ENCODE measurements around the gene CCND1.

The CCND1 gene

GRCh38 chr11:69658626-69659450, 17.9 kb downstream of the CCND1 start:
- no peaks in the 10 kb centered on the region for H4K20me1 ChIP-seq (ENCODE audit: insufficient read depth)
- no peaks in the 10 kb centered on the region for H3K36me3 ChIP-seq (ENCODE audit: insufficient read depth)
- H3K9ac ChIP-seq = no peak overlapping the region
- no peak overlapping the region for H2AFZ ChIP-seq (ENCODE audit: low read depth)
- H3K4me1 ChIP-seq (ENCODE audit: low read depth, poor library complexity, severe bottlenecking) = no peaks in the 10 kb centered on the region
- no peak overlapping the region for H3K4me3 ChIP-seq (IDR thresholded peaks at IDR 0.05; ENCODE audit: insufficient read depth, low read depth, low read length)
- peaks cover 3% of the 10 kb centered on the region; the same call in 1 of the 2 replicates for H3K27me3 ChIP-seq (ENCODE audit: insufficient read depth, low read depth)
- H3K79me2 ChIP-seq (ENCODE audit: insufficient read depth, low read depth) = no peaks in the 10 kb centered on the region
- no peak overlapping the region for H3K4me2 ChIP-seq
- TF ChIP-seq, protein P1, sequence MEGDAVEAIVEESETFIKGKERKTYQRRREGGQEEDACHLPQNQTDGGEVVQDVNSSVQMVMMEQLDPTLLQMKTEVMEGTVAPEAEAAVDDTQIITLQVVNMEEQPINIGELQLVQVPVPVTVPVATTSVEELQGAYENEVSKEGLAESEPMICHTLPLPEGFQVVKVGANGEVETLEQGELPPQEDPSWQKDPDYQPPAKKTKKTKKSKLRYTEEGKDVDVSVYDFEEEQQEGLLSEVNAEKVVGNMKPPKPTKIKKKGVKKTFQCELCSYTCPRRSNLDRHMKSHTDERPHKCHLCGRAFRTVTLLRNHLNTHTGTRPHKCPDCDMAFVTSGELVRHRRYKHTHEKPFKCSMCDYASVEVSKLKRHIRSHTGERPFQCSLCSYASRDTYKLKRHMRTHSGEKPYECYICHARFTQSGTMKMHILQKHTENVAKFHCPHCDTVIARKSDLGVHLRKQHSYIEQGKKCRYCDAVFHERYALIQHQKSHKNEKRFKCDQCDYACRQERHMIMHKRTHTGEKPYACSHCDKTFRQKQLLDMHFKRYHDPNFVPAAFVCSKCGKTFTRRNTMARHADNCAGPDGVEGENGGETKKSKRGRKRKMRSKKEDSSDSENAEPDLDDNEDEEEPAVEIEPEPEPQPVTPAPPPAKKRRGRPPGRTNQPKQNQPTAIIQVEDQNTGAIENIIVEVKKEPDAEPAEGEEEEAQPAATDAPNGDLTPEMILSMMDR (conservative IDR thresholded peaks at IDR 0.05; ENCODE audit: low read depth, low read length) = no peak
- no peak overlapping the region for H3K27ac ChIP-seq

DNA sequence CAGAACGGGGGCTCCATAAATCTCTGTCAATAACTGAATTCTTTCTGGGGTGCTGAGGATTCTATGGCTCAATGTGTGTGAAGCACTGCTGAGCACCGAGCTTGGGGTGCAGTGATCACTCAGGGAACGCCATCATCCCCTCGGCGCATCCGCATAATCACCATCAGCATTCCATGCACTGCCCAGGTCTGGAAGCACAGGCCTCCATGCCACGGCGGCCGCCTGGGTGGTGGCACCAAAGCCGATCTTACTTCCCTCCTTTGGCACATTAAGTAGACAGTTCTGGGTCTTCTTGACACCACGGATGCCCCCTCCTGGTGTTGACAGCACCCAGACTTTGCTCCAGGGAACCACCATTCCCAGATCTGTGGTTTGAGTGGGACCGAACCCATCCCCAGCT, 18.6 kb downstream of the CCND1 start:
- H3K4me3 ChIP-seq (IDR thresholded peaks at IDR 0.05; ENCODE audit: insufficient read depth, low read depth, low read length) = no peak overlapping the region
- H4K20me1 ChIP-seq (ENCODE audit: insufficient read depth) = no peaks in the 10 kb centered on the region
- H3K27ac ChIP-seq = no peak overlapping the region
- no peak overlapping the region for H3K9ac ChIP-seq
- TF ChIP-seq, protein P1 (conservative IDR thresholded peaks at IDR 0.05; ENCODE audit: low read depth, low read length) = no peak
- H3K4me1 ChIP-seq (ENCODE audit: low read depth, poor library complexity, severe bottlenecking) = no peaks in the 10 kb centered on the region
- H3K27me3 ChIP-seq (ENCODE audit: insufficient read depth, low read depth) = peaks cover 3% of the 10 kb centered on the region; the same call in 1 of the 2 replicates
- H3K79me2 ChIP-seq (ENCODE audit: insufficient read depth, low read depth) = no peaks in the 10 kb centered on the region
- no peak overlapping the region for H3K4me2 ChIP-seq
- no peaks in the 10 kb centered on the region for H3K36me3 ChIP-seq (ENCODE audit: insufficient read depth)
- H2AFZ ChIP-seq (ENCODE audit: low read depth) = no peak overlapping the region

DNA sequence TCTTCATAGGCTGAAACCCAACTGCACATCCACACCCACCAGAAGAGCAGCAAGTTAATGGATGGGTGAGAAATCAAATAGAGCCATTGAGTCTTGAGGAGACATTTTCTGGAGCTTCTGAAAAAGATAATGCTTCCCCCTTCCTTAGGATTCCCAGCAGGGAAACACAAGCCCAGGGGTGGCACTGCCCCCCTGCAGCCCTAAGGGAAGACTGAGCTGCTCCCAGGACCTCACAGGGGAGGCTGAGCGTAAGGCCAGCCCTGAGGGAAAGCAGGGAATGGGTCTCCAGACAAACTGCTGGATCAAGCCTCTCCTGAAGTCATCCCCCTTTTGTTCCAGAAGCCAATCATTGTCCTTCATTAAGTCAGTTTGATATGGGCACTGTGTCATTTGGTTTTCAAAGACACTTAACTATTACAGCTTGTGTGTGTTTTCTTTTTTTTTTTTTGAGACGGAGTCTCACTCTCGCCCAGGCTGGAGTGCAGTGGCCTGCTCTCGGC, 19.1 kb downstream of the CCND1 start:
- Histone ChIP-seq H3K79me2 (ENCODE audit: insufficient read depth, low read depth) (no peaks in the 10 kb centered on the region), H2AFZ (ENCODE audit: low read depth) (no peak overlapping the region), H3K36me3 (ENCODE audit: insufficient read depth) (no peaks in the 10 kb centered on the region), H3K27me3 (ENCODE audit: insufficient read depth, low read depth) (peaks cover 3% of the 10 kb centered on the region; the same call in 1 of the 2 replicates), H4K20me1 (ENCODE audit: insufficient read depth) (no peaks in the 10 kb centered on the region), H3K9ac (no peak overlapping the region), H3K4me3 (IDR thresholded peaks at IDR 0.05; ENCODE audit: insufficient read depth, low read depth, low read length) (no peak overlapping the region), H3K4me1 (ENCODE audit: low read depth, poor library complexity, severe bottlenecking) (no peaks in the 10 kb centered on the region), H3K27ac (no peak overlapping the region), H3K4me2 (no peak overlapping the region)
- TF ChIP-seq, protein P1 (conservative IDR thresholded peaks at IDR 0.05; ENCODE audit: low read depth, low read length) = no peak

GRCh38 chr11:69661413-69661715, 20.4 kb downstream of the CCND1 start:
- TF ChIP-seq, protein P1 (conservative IDR thresholded peaks at IDR 0.05; ENCODE audit: low read depth, low read length) = no peak
- no peak overlapping the region for H2AFZ ChIP-seq (ENCODE audit: low read depth)
- no peak overlapping the region for H3K27ac ChIP-seq
- no peak overlapping the region for H3K4me3 ChIP-seq (IDR thresholded peaks at IDR 0.05; ENCODE audit: insufficient read depth, low read depth, low read length)
- H3K4me2 ChIP-seq = no peak overlapping the region
- H3K36me3 ChIP-seq (ENCODE audit: insufficient read depth) = no peaks in the 10 kb centered on the region
- H4K20me1 ChIP-seq (ENCODE audit: insufficient read depth) = no peaks in the 10 kb centered on the region
- H3K4me1 ChIP-seq (ENCODE audit: low read depth, poor library complexity, severe bottlenecking) = no peaks in the 10 kb centered on the region
- no peaks in the 10 kb centered on the region for H3K79me2 ChIP-seq (ENCODE audit: insufficient read depth, low read depth)
- H3K9ac ChIP-seq = no peak overlapping the region
- peaks cover 3% of the 10 kb centered on the region; the same call in 1 of the 2 replicates for H3K27me3 ChIP-seq (ENCODE audit: insufficient read depth, low read depth)

All from KMS-11 (cell line).